Measurements from ENCODE around the gene RNF220. TPM values are rescaled to one million over a fixed set of nuclear protein-coding genes. Genes with fewer than 3 reads are reported as not detected.

Gene RNF220
- total RNA-seq, 1 experiment from 2014 or later = 66.6 TPM

- POLR2A ChIA-PET (ENCODE audit: unreplicated experiment) = no interaction called here
These were observed 94.3 kb downstream of the RNF220 start for GRCh38 chr1:44499306-44499705.

DNA sequence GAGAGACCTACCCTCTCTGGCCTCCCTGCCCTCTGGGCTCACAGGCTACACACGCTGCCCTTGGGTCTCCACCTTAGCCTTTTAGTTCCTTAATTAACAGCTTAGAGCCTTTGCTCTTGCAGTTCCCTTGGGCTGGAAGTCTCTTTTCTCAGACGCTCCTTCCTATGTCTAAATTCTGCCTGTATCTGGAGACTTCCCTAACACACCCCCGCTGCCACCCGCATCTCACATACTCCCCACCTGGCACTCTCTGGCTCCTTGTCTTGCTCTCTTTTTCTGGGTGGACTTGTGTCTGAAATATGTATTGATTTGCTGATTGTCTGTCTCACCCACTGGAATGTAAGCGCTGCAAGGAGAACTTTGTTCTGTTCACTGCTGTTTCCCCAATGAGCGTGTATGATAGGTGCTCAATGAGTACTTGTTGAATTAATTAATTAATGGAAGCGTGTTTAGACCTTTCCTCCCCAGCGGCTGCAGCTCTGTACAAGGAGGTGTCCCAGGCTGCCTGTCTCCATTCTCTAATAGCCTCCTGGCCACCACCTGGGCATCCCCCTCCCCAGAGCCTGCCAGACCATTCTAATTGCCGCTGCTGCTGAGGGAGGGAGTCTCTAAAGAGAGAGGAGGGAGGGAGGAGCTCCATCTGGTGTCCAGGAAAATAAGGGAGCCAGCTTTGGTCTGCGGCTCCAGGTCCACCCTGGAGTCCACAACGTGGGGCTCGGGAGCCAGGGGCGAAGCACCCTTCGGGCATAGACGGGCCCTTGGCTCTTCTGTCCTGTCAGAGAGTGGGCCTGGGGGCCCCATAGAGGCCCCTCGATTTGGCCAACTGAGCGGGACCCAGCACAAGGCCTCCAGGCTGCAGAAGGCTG lies 95.4 kb downstream of the RNF220 start:
- Histone ChIP-seq H3K4me2 (ENCODE audit: low read length) (peak overlapping the region; percentile 26), H3K4me1 (ENCODE audit: insufficient read depth, low read length) (no peaks in the 10 kb centered on the region), H3K4me3 (ENCODE audit: low read length) (no peak overlapping the region), H3K36me3 (ENCODE audit: low read depth, low read length) (no peaks in the 10 kb centered on the region), H3K9me2 (replicated peaks; ENCODE audit: low read length) (no peaks in the 10 kb centered on the region), H3K27me3 (ENCODE audit: low read length) (0 out of 2 replicates have a peak, but pooled peaks cover 3% of the 10 kb centered on the region), H4K20me1 (ENCODE audit: low read length) (no peaks in the 10 kb centered on the region), H3K9me3 (ENCODE audit: low read length) (no peaks in the 10 kb centered on the region), H3F3A (ENCODE audit: low read length, unreplicated experiment) (no peaks in the 10 kb centered on the region), H2AFZ (ENCODE audit: low read length) (no peak overlapping the region), H3K9ac (ENCODE audit: low read length) (no peak overlapping the region), H3K27ac (ENCODE audit: low read length) (no peak overlapping the region), H3K79me2 (ENCODE audit: low read length) (no peaks in the 10 kb centered on the region)
- no TSS peak for BruUV-seq (replicated peaks)
- CTCF ChIA-PET = no interaction called here
- intact Hi-C loops (cut with micrococcal nuclease) = no loop called here
- ATAC-seq (peak; percentile 50; the same call in 1 of the 2 replicates), DNase-seq (peak; percentile 23)
- no peak for TF ChIP-seq EZH2 (IDR thresholded peaks at IDR 0.05; ENCODE audit: low read length, unreplicated experiment)
- TF ChIP-seq, protein P1, sequence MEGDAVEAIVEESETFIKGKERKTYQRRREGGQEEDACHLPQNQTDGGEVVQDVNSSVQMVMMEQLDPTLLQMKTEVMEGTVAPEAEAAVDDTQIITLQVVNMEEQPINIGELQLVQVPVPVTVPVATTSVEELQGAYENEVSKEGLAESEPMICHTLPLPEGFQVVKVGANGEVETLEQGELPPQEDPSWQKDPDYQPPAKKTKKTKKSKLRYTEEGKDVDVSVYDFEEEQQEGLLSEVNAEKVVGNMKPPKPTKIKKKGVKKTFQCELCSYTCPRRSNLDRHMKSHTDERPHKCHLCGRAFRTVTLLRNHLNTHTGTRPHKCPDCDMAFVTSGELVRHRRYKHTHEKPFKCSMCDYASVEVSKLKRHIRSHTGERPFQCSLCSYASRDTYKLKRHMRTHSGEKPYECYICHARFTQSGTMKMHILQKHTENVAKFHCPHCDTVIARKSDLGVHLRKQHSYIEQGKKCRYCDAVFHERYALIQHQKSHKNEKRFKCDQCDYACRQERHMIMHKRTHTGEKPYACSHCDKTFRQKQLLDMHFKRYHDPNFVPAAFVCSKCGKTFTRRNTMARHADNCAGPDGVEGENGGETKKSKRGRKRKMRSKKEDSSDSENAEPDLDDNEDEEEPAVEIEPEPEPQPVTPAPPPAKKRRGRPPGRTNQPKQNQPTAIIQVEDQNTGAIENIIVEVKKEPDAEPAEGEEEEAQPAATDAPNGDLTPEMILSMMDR (conservative IDR thresholded peaks at IDR 0.05; ENCODE audit: low read depth, low read length) = peak; percentile 46
- POLR2A ChIA-PET (ENCODE audit: unreplicated experiment) = no interaction called here

More at GRCh38 chr1:44499306-44499705, 94.3 kb downstream of the RNF220 start:
- ATAC-seq = no peak
- H3K4me3 ChIP-seq (ENCODE audit: low read length) = no peak overlapping the region
- BruUV-seq (replicated peaks) = no TSS peak
- intact Hi-C loops (cut with micrococcal nuclease) = no loop called here
- H3K4me2 ChIP-seq (ENCODE audit: low read length) = no peak overlapping the region
- H3K9ac ChIP-seq (ENCODE audit: low read length) = no peak overlapping the region
- TF ChIP-seq EZH2 (IDR thresholded peaks at IDR 0.05; ENCODE audit: low read length, unreplicated experiment) (no peak), EZH2phosphoT487 (IDR thresholded peaks at IDR 0.05; ENCODE audit: borderline replicate concordance, low read length) (no peak)
- TF ChIP-seq, protein P1 (conservative IDR thresholded peaks at IDR 0.05; ENCODE audit: low read depth, low read length) = no peak
- H4K20me1 ChIP-seq (ENCODE audit: low read length) = no peaks in the 10 kb centered on the region
- CTCF ChIA-PET = no interaction called here
- H3K27me3 ChIP-seq (ENCODE audit: low read length) = 0 out of 2 replicates have a peak, but pooled peaks cover 3% of the 10 kb centered on the region
- H3K9me3 ChIP-seq (ENCODE audit: low read length) = no peaks in the 10 kb centered on the region
- H3K79me2 ChIP-seq (ENCODE audit: low read length) = no peaks in the 10 kb centered on the region
- no peaks in the 10 kb centered on the region for H3F3A ChIP-seq (ENCODE audit: low read length, unreplicated experiment)
- H2AFZ ChIP-seq (ENCODE audit: low read length) = no peak overlapping the region
- DNase-seq = no peak
- no peaks in the 10 kb centered on the region for H3K36me3 ChIP-seq (ENCODE audit: low read depth, low read length)
- no peaks in the 10 kb centered on the region for H3K4me1 ChIP-seq (ENCODE audit: insufficient read depth, low read length)
- H3K9me2 ChIP-seq (replicated peaks; ENCODE audit: low read length) = no peaks in the 10 kb centered on the region
- no peak overlapping the region for H3K27ac ChIP-seq (ENCODE audit: low read length)
